ENCODE results near the gene MAP3K21.

Gene MAP3K21

GRCh38 chr1:233360525-233361102 is 33.1 kb downstream of the MAP3K21 start:
- DNase-seq: no peak

- no peak for DNase-seq
Measured at GRCh38 chr1:233361876-233362275, 34.4 kb downstream of the MAP3K21 start.

- no peak for DNase-seq
Measured at GRCh38 chr1:233362743-233363142, 35.2 kb downstream of the MAP3K21 start.

GRCh38 chr1:233364026-233364425 is 36.5 kb downstream of the MAP3K21 start:
- DNase-seq: no peak

GRCh38 chr1:233364695-233365539 is 37.4 kb downstream of the MAP3K21 start:
- DNase-seq: no peak

GRCh38 chr1:233366575-233366974 is 39.1 kb downstream of the MAP3K21 start:
- DNase-seq: no peak

- DNase-seq: no peak
Measured at GRCh38 chr1:233367057-233367803, 39.7 kb downstream of the MAP3K21 start.

- no peak for DNase-seq
Measured at GRCh38 chr1:233368106-233368788, 40.7 kb downstream of the MAP3K21 start.

- no peak for DNase-seq
Measured at GRCh38 chr1:233368789-233369130, 41.2 kb downstream of the MAP3K21 start.

GRCh38 chr1:233372218-233373120 is 44.9 kb downstream of the MAP3K21 start:
- no peak for DNase-seq

GRCh38 chr1:233373226-233373625 is 45.7 kb downstream of the MAP3K21 start:
- DNase-seq: no peak

- DNase-seq: no peak
Measured at GRCh38 chr1:233375653-233376052, 48.1 kb downstream of the MAP3K21 start.

GRCh38 chr1:233376382-233377110 is 49.0 kb downstream of the MAP3K21 start:
- DNase-seq: no peak

GRCh38 chr1:233379869-233380438 is 52.4 kb downstream of the MAP3K21 start:
- no peak for DNase-seq

- DNase-seq: no peak
Measured at GRCh38 chr1:233381806-233382205, 54.3 kb downstream of the MAP3K21 start.

GRCh38 chr1:233383984-233384383 is 56.5 kb downstream of the MAP3K21 start:
- DNase-seq: no peak

- no peak for DNase-seq
Measured at GRCh38 chr1:233386336-233386735, 58.8 kb downstream of the MAP3K21 start.

- no peak for DNase-seq
Measured at GRCh38 chr1:233387585-233387984, 60.1 kb downstream of the MAP3K21 start.

- DNase-seq: no peak
Measured at GRCh38 chr1:233389169-233389568, 61.6 kb downstream of the MAP3K21 start.

GRCh38 chr1:233389893-233390292 is 62.4 kb downstream of the MAP3K21 start:
- no peak for DNase-seq
